Activated naive CD4-positive, alpha-beta T cell (primary cell): Measurements from ENCODE around the gene GNPTAB.
"Not testable (repeated sequence)": the region's sequence is repeated elsewhere in the genome, so short reads cannot be mapped to it uniquely, and the experiment has no call there.

Source experiments
- DNase-seq, 4 experiments: peaks; one replicate each; lab custom pipeline; 2025; lab: John Stamatoyannopoulos, UW

GNPTAB gene

GRCh38 chr12:101737476-101737875, 93.3 kb downstream of the GNPTAB start:
- DNase-seq: no peak

GRCh38 chr12:101734482-101734881, 96.3 kb downstream of the GNPTAB start:
- DNase-seq: not testable (repeated sequence)

- no peak for DNase-seq
These were observed 97.6 kb downstream of the GNPTAB start for GRCh38 chr12:101733166-101733565.

GRCh38 chr12:101732318-101732717, 98.4 kb downstream of the GNPTAB start:
- DNase-seq: no peak

- DNase-seq: no peak
These were observed 100.9 kb downstream of the GNPTAB start for GRCh38 chr12:101729842-101730241.

GRCh38 chr12:101727098-101727497, 103.7 kb downstream of the GNPTAB start:
- no peak for DNase-seq

- DNase-seq: no peak
These were observed 108.4 kb downstream of the GNPTAB start for GRCh38 chr12:101722392-101722791.

GRCh38 chr12:101720118-101720517, 110.6 kb downstream of the GNPTAB start:
- no peak for DNase-seq

- no peak for DNase-seq
These were observed 111.2 kb downstream of the GNPTAB start for GRCh38 chr12:101719566-101719965.

- DNase-seq: no peak
These were observed 115.8 kb downstream of the GNPTAB start for GRCh38 chr12:101714877-101715444.

GRCh38 chr12:101713930-101714329, 116.8 kb downstream of the GNPTAB start:
- DNase-seq: no peak

GRCh38 chr12:101713059-101713682, 117.6 kb downstream of the GNPTAB start:
- DNase-seq: no peak

- DNase-seq: no peak
These were observed 120.5 kb downstream of the GNPTAB start for GRCh38 chr12:101710288-101710687.

GRCh38 chr12:101707131-101707782, 123.5 kb downstream of the GNPTAB start:
- no peak for DNase-seq

- no peak for DNase-seq
These were observed 124.4 kb downstream of the GNPTAB start for GRCh38 chr12:101706403-101706802.

- no peak for DNase-seq
These were observed 127.3 kb downstream of the GNPTAB start for GRCh38 chr12:101703487-101703886.

GRCh38 chr12:101700299-101700820, 130.4 kb downstream of the GNPTAB start:
- DNase-seq: no peak

- no peak for DNase-seq
These were observed 131.9 kb downstream of the GNPTAB start for GRCh38 chr12:101698800-101699347.

GRCh38 chr12:101697930-101698799, 132.6 kb downstream of the GNPTAB start:
- peak in 1 of 4 experiments; percentile 28 for DNase-seq

GRCh38 chr12:101697197-101697929, 133.4 kb downstream of the GNPTAB start, which contains the start of gene CHPT1:
Gene CHPT1, plus strand, starts transcription at chr12:101697640. Its CDS starts 222 bp downstream, at chr12:101697862.
- peak; percentile 5 to 55 (median 38) for DNase-seq
